Activated CD8-positive, alpha-beta T cell treated with anti-CD3 and anti-CD28 coated beads, Interleukin-2, amount 10 ng/mL, durations not matched to agents 7 days and 5 days (primary cell): ENCODE measurements around the gene RBL2. TPM values are rescaled to one million over a fixed set of nuclear protein-coding genes. Genes with fewer than 3 reads are reported as not detected.

Source experiments
- ATAC-seq: fragments of 150-1000 bp; cut with Tn5 transposase; one replicate; pipeline ENCODE4 v1.10.0; 2021; ENCODE audit warnings: moderate library complexity
- CTCF ChIA-PET: fragments of 350-600 bp; sonication (Branson Sonifier 250); formaldehyde crosslinking; loops from one replicate; lab custom pipeline; 2021; ENCODE audit warnings: antibody characterized with exemption; lab: Charles Lee
- POLR2A ChIA-PET: fragments of 350-600 bp; sonication (Branson Sonifier 250); formaldehyde crosslinking; loops from one replicate; lab custom pipeline; 2021; ENCODE audit warnings: antibody characterized with exemption; lab: Charles Lee
- DNase-seq: peaks from one replicate; pipeline ENCODE4 v3.0.0-alpha.2; 2020
- H3K27ac Mint-ChIP-seq: one replicate; pipeline ENCODE4 v1.8.0; 2021; ENCODE audit warnings: mild to moderate bottlenecking, mixed read lengths
- H3K27me3 Mint-ChIP-seq: one replicate; pipeline ENCODE4 v1.8.0; 2021; ENCODE audit warnings: low read depth, mixed read lengths
- H3K36me3 Mint-ChIP-seq: one replicate; pipeline ENCODE4 v1.8.0; 2021; ENCODE audit warnings: low read depth, mixed read lengths
- H3K4me1 Mint-ChIP-seq: one replicate; pipeline ENCODE4 v1.8.0; 2021; ENCODE audit warnings: low read depth, mixed read lengths
- H3K4me3 Mint-ChIP-seq: one replicate; pipeline ENCODE4 v1.8.0; 2021; ENCODE audit warnings: mild to moderate bottlenecking, mixed read lengths
- H3K9me3 Mint-ChIP-seq: one replicate; pipeline ENCODE4 v1.8.0; 2022; ENCODE audit warnings: mixed read lengths; ENCODE audit not compliant: insufficient read depth
- total RNA-seq, 2 experiments: library from RNA; stranded (reverse); gene quantifications; one replicate each; pipeline ENCODE4 v1.2.3, GENCODE V29; 2021

RBL2 gene
- total RNA-seq, 2 experiments from 2014 or later = 137 to 138 TPM

GRCh38 chr16:53486230-53486629 is 52.0 kb downstream of the RBL2 start:
- H3K27me3 Mint-ChIP-seq = no peaks in the 10 kb centered on the region
- peaks cover 90% of the 10 kb centered on the region for H3K36me3 Mint-ChIP-seq
- POLR2A ChIA-PET = no interaction called here
- H3K27ac Mint-ChIP-seq = no peak overlapping the region
- CTCF ChIA-PET = no interaction called here
- peaks cover 22% of the 10 kb centered on the region for H3K9me3 Mint-ChIP-seq
- no peak for DNase-seq
- H3K4me1 Mint-ChIP-seq = peaks cover 20% of the 10 kb centered on the region
- no peak overlapping the region for H3K4me3 Mint-ChIP-seq
- ATAC-seq = no peak

DNA sequence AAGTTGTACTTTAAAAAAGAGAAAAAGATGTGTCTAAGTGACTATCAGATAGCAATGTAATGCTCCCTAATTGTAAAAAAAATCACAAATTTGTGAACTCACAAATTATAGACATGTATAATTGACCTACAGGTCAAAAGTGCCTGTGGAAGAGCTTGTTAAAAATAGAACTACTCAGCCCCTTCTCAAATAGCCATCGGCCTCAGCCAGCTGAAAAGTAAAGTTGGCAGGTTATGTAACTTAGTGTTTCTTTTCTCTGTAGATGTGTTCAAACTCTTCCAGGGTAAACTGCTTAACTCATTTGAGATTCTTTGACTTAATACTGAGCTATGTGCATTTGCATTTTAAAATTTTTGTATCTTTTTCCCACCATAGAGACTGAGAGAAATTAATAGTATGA is 55.5 kb downstream of the RBL2 start:
- Mint-ChIP-seq H3K9me3 (peaks cover 18% of the 10 kb centered on the region), H3K4me1 (peaks cover 22% of the 10 kb centered on the region), H3K4me3 (no peak overlapping the region), H3K27ac (peak overlapping the region; percentile 68), H3K27me3 (no peaks in the 10 kb centered on the region), H3K36me3 (peaks cover 87% of the 10 kb centered on the region)
- no peak for ATAC-seq
- POLR2A ChIA-PET = interaction anchor here (0.6 to 1.2 kb wide), 3 partner anchors 11 to 38 kb away, joined by 3 to 4 read pairs (median 3); partner anchors contain the start of gene AKTIP
- CTCF ChIA-PET = interaction anchor here (0.7 to 1.3 kb wide), 3 partner anchors 9 to 322 kb away, joined by 3 to 5 read pairs (median 3); no protein-coding TSS in a partner anchor
- no peak for DNase-seq

DNA sequence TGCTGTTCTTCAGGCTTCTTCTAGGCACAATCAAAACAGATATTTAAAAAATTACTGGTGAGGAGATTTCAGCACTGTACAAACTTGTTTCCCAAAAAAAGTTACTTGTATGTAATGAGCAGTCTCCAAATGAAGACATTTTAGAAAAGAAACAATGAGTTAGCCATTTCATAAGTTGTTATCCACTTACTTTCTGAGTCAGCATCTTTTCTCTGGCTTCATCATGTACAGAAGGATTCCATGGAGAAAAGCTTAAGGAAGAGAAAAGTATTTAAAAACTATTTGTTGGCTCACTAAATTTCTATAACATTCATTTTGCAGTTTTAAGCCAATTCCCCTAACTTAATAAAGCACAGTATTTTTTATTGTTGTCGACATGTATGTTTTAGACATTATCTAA is 58.2 kb downstream of the RBL2 start:
- no peak for DNase-seq
- Mint-ChIP-seq H3K27ac (no peak overlapping the region), H3K4me3 (no peak overlapping the region), H3K27me3 (no peaks in the 10 kb centered on the region), H3K4me1 (peaks cover 34% of the 10 kb centered on the region), H3K36me3 (peaks cover 84% of the 10 kb centered on the region), H3K9me3 (no peaks in the 10 kb centered on the region)
- ChIA-PET POLR2A (interaction anchor here (0.7 kb wide), 1 partner anchor 48 kb away, joined by 3 read pairs; no protein-coding TSS in a partner anchor), CTCF (interaction anchor here (1.1 kb wide), 1 partner anchor 57 kb away, joined by 3 read pairs; no protein-coding TSS in a partner anchor)
- ATAC-seq = no peak

GRCh38 chr16:53494636-53495035 is 60.4 kb downstream of the RBL2 start:
- no peak overlapping the region for H3K4me3 Mint-ChIP-seq
- peaks cover 84% of the 10 kb centered on the region for H3K36me3 Mint-ChIP-seq
- DNase-seq (no peak), ATAC-seq (no peak)
- peaks cover 44% of the 10 kb centered on the region for H3K4me1 Mint-ChIP-seq
- H3K27me3 Mint-ChIP-seq = no peaks in the 10 kb centered on the region
- CTCF ChIA-PET = interaction anchor here (1.0 kb wide), 1 partner anchor 39 kb away, joined by 4 read pairs; no protein-coding TSS in a partner anchor
- no peak overlapping the region for H3K27ac Mint-ChIP-seq
- POLR2A ChIA-PET = interaction anchor here (2.0 kb wide), 1 partner anchor 59 kb away, joined by 7 read pairs; no protein-coding TSS in a partner anchor
- no peaks in the 10 kb centered on the region for H3K9me3 Mint-ChIP-seq

- Mint-ChIP-seq H3K27me3 (no peaks in the 10 kb centered on the region), H3K36me3 (peaks cover 82% of the 10 kb centered on the region), H3K4me1 (peaks cover 44% of the 10 kb centered on the region), H3K27ac (peak overlapping the region; percentile 40), H3K4me3 (no peak overlapping the region), H3K9me3 (no peaks in the 10 kb centered on the region)
- ATAC-seq = no peak
- no peak for DNase-seq
- ChIA-PET CTCF (interaction anchor here (0.8 to 1.0 kb wide), 2 partner anchors 31 to 39 kb away, joined by 3 to 4 read pairs; no protein-coding TSS in a partner anchor), POLR2A (interaction anchor here (2.0 kb wide), 1 partner anchor 59 kb away, joined by 7 read pairs; no protein-coding TSS in a partner anchor)
These were observed 61.1 kb downstream of the RBL2 start for GRCh38 chr16:53495325-53495724.

DNA sequence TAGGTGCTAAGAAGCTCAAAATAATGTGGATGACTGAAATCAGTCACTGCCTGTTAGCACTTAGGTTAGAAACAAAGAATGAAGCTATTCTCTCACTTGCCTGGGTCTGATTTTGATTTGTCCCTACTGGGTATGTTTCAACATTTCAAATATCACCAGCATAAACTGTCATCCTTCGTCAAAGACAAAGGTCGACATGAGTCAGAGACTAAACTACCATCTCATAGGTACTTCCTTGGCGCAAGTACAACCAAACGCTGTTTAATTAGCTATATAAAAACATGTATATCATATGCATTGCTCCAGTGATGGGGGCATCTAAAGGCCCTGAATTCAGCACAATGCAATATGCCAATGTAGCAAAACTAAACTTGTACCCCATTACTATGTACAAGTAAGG is 64.7 kb downstream of the RBL2 start:
- Mint-ChIP-seq H3K4me3 (no peak overlapping the region), H3K36me3 (peaks cover 69% of the 10 kb centered on the region), H3K9me3 (no peaks in the 10 kb centered on the region), H3K27ac (peak overlapping the region; percentile 70), H3K4me1 (peaks cover 46% of the 10 kb centered on the region), H3K27me3 (no peaks in the 10 kb centered on the region)
- no peak for ATAC-seq
- ChIA-PET CTCF (interaction anchor here (0.9 to 1.8 kb wide), 5 partner anchors 9 to 52 kb away, joined by 3 to 7 read pairs (median 3); no protein-coding TSS in a partner anchor), POLR2A (interaction anchor here (1.0 to 1.6 kb wide), 2 partner anchors 43 to 64 kb away, joined by 4 read pairs; partner anchors contain the start of gene RBL2)
- DNase-seq = no peak

GRCh38 chr16:53501216-53501859 is 67.1 kb downstream of the RBL2 start:
- Mint-ChIP-seq H3K27me3 (no peaks in the 10 kb centered on the region), H3K4me3 (peak overlapping the region; percentile 93), H3K27ac (peak overlapping the region; percentile 87), H3K9me3 (no peaks in the 10 kb centered on the region), H3K4me1 (peaks cover 51% of the 10 kb centered on the region), H3K36me3 (peaks cover 53% of the 10 kb centered on the region)
- ATAC-seq = no peak
- POLR2A ChIA-PET = interaction anchor here (5.3 kb wide), 2 partner anchors 45 to 66 kb away, joined by 36 to 48 read pairs; partner anchors contain the start of gene RBL2
- CTCF ChIA-PET = interaction anchor here (1.2 to 1.7 kb wide), 3 partner anchors 19 to 67 kb away, joined by 3 to 4 read pairs (median 3); partner anchors contain the start of gene RBL2
- no peak for DNase-seq

DNA sequence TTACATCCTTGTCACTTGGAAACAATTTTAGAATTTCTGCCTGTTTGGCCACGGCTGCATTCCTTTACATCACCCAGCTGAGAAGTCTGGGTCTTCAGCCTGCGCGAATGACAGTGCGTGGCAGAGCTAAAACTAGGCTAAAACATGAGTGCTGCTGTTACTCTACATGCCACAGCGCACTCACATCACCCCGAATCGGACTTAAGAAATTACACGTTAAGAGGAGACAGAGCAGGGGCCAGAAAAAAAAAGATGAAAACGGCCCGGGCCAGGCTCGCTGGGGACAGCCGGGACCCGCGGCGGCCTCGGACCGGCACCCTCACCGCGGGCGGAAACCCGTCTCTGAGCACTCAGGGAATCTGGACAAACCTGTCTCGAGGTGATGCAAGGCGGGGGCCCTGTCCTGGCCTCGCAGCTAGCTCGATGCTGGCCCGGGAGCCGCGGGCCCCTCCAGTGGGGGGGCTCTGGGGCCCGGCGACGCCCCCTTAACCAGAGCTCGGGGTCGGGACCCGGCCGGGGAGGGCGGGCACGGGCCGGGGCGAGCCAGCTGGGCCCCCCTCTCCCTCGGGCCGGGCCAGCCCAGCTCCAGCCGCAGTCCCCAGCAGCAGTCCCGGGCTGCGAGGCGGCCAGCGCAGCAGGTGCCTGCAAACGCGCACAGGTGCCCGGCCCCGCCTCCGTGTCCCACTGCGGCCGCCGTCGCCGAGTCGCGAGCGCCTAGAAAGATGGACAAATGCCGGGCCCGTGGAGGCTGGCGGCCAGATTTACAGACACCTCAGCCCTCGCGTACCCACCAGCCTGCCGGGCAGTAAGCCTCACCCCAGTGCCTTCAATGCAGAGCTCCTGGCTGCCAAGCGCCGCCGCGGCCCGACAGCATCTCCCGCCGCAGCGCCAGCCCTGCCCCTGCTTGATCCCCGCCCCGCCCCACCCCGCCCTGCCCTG is 68.3 kb downstream of the RBL2 start, which contains the start of gene AKTIP:
AKTIP (minus strand) TSS at position 879 of the 939 bp plus-strand sequence. CDS start 2,950 bp downstream, outside the sequence.
- ChIA-PET POLR2A (interaction anchor here (0.6 to 5.3 kb wide), 16 partner anchors 10 to 367 kb away, joined by 3 to 48 read pairs (median 3); partner anchors contain the start of gene RBL2), CTCF (interaction anchor here (0.8 to 1.9 kb wide), 7 partner anchors 16 to 448 kb away, joined by 3 to 9 read pairs (median 4); partner anchors contain the start of genes CHD9 and RBL2)
- peak; percentile 25 for ATAC-seq
- H3K27ac Mint-ChIP-seq = peak within 1 kb of the TSS; percentile 91
- peak within 1 kb of the TSS; percentile 93 for H3K4me3 Mint-ChIP-seq
- peak; percentile 52 for DNase-seq
- H3K36me3 Mint-ChIP-seq = peaks cover 42% of the 10 kb centered on the region
- no peaks in the 10 kb centered on the region for H3K27me3 Mint-ChIP-seq
- H3K4me1 Mint-ChIP-seq = peaks cover 51% of the 10 kb centered on the region
- no peaks in the 10 kb centered on the region for H3K9me3 Mint-ChIP-seq

GRCh38 chr16:53503270-53503923 is 69.1 kb downstream of the RBL2 start:
- POLR2A ChIA-PET = interaction anchor here (0.6 to 5.3 kb wide), 13 partner anchors 10 to 153 kb away, joined by 3 to 48 read pairs (median 3); partner anchors contain the start of gene RBL2
- Mint-ChIP-seq H3K36me3 (peaks cover 37% of the 10 kb centered on the region), H3K27ac (peak overlapping the region; percentile 91), H3K9me3 (no peaks in the 10 kb centered on the region), H3K27me3 (no peaks in the 10 kb centered on the region), H3K4me1 (peaks cover 52% of the 10 kb centered on the region), H3K4me3 (peak overlapping the region; percentile 85)
- ATAC-seq (peak; percentile 94), DNase-seq (peak; percentile 100)
- CTCF ChIA-PET = interaction anchor here (0.8 to 1.9 kb wide), 7 partner anchors 10 to 449 kb away, joined by 3 to 9 read pairs (median 4); partner anchors contain the start of genes CHD9 and RBL2

DNA sequence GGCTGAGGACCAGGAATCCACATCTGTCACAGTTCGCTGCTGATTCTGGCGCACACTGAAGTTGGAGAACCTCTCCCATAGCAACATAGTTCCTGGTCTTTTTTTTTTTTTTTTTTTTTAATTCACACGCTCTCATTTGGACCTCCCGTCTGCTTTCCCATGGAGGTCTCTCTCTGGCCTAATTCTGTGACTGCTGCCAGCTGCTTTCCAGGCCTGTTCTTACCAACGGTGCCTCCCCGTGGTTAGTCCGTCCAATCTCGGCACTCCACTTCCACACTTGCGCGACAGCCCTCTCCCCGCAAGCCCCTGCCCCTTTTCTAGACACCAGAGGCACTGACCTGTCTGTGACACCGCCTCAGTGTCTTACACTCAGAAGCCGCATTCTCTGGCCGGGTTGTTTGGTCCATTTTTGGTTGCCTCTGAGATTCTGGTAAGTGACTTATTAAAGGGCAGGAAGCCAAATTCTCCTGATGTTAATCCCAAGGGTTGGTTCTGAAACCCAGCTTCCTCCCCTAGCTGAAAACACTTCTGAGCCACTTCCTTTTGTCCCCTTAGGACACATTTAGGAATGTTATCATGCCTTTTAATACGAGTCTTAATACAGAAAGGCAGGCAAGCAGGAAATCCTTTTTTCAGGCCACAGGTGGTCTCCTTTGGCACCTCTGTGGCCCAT is 69.9 kb downstream of the RBL2 start:
- Mint-ChIP-seq H3K9me3 (no peaks in the 10 kb centered on the region), H3K4me1 (peaks cover 49% of the 10 kb centered on the region), H3K27me3 (no peaks in the 10 kb centered on the region), H3K4me3 (peak overlapping the region; percentile 85), H3K27ac (peak overlapping the region; percentile 91), H3K36me3 (peaks cover 29% of the 10 kb centered on the region)
- ChIA-PET POLR2A (interaction anchor here (0.6 to 5.3 kb wide), 10 partner anchors 9 to 395 kb away, joined by 3 to 48 read pairs (median 3); partner anchors contain the start of gene RBL2), CTCF (interaction anchor here (0.9 to 1.9 kb wide), 8 partner anchors 9 to 449 kb away, joined by 3 to 9 read pairs (median 4); partner anchors contain the start of genes CHD9 and RBL2)
- ATAC-seq = no peak
- peak; percentile 45 for DNase-seq
